DMS114 treated with DMSO at 0.1 percent for 48 hours (cell line): ENCODE measurements around the gene HS6ST2.
A peak's percentile ranks its signal among the peaks of the same experiment; 100 is the strongest.

Source experiments
- DNase-seq: peaks from one replicate; lab custom pipeline; 2025; ENCODE audit not compliant: unreplicated experiment; lab: John Stamatoyannopoulos, UW

HS6ST2 gene

GRCh38 chrX:132689612-132690563, 268.5 kb downstream of the HS6ST2 start:
- DNase-seq = no peak

- DNase-seq = no peak
Measured at GRCh38 chrX:132685276-132685675, 273.2 kb downstream of the HS6ST2 start.

GRCh38 chrX:132677233-132677716, 281.2 kb downstream of the HS6ST2 start:
- DNase-seq = no peak

- DNase-seq = no peak
Measured at GRCh38 chrX:132676561-132677186, 281.8 kb downstream of the HS6ST2 start.

GRCh38 chrX:132676102-132676501, 282.3 kb downstream of the HS6ST2 start:
- no peak for DNase-seq

- DNase-seq = no peak
Measured at GRCh38 chrX:132673331-132673730, 285.1 kb downstream of the HS6ST2 start.

- no peak for DNase-seq
Measured at GRCh38 chrX:132671229-132671641, 287.2 kb downstream of the HS6ST2 start.

GRCh38 chrX:132669142-132669541, 289.3 kb downstream of the HS6ST2 start:
- DNase-seq = no peak

- DNase-seq = no peak
Measured at GRCh38 chrX:132668178-132668577, 290.3 kb downstream of the HS6ST2 start.

GRCh38 chrX:132665676-132666075, 292.8 kb downstream of the HS6ST2 start:
- DNase-seq = no peak

GRCh38 chrX:132664273-132664672, 294.2 kb downstream of the HS6ST2 start:
- no peak for DNase-seq

- no peak for DNase-seq
Measured at GRCh38 chrX:132662844-132663243, 295.6 kb downstream of the HS6ST2 start.

- DNase-seq = no peak
Measured at GRCh38 chrX:132657876-132658275, 300.6 kb downstream of the HS6ST2 start.

GRCh38 chrX:132652871-132653270, 305.6 kb downstream of the HS6ST2 start:
- DNase-seq = no peak

- no peak for DNase-seq
Measured at GRCh38 chrX:132651421-132652086, 306.9 kb downstream of the HS6ST2 start.

- DNase-seq = no peak
Measured at GRCh38 chrX:132648895-132649294, 309.5 kb downstream of the HS6ST2 start.

GRCh38 chrX:132639446-132639845, 319.0 kb downstream of the HS6ST2 start:
- DNase-seq = no peak

- no peak for DNase-seq
Measured at GRCh38 chrX:132638313-132638712, 320.1 kb downstream of the HS6ST2 start.

GRCh38 chrX:132636080-132636479, 322.3 kb downstream of the HS6ST2 start:
- no peak for DNase-seq

GRCh38 chrX:132634521-132634920, 323.9 kb downstream of the HS6ST2 start:
- no peak for DNase-seq

- DNase-seq = peak; percentile 14
Measured at GRCh38 chrX:132631579-132632232, 326.7 kb downstream of the HS6ST2 start.
